Measurements from ENCODE around the gene MINPP1. TPM values are rescaled to one million over a fixed set of nuclear protein-coding genes. Genes with fewer than 3 reads are reported as not detected.
"Not testable (repeated sequence)": the region's sequence is repeated elsewhere in the genome, so short reads cannot be mapped to it uniquely, and the experiment has no call there.

Gene MINPP1
- total RNA-seq, 1 donor from 2014 or later, result 18.9 TPM

GRCh38 chr10:87590705-87591588, 86.3 kb downstream of the MINPP1 start:
- DNase-seq (ENCODE audit: low spot score), result no peak
- Mint-ChIP-seq H3K9me3 (ENCODE audit: low read depth) (no peaks in the 10 kb centered on the region), H3K36me3 (ENCODE audit: low read depth) (no peaks in the 10 kb centered on the region), H3K4me3 (ENCODE audit: unreplicated experiment) (no peak overlapping the region), H3K4me1 (ENCODE audit: low read depth) (peaks cover 24% of the 10 kb centered on the region), H3K27me3 (ENCODE audit: low read depth) (no peaks in the 10 kb centered on the region), H3K27ac (ENCODE audit: unreplicated experiment) (no peak overlapping the region)
- no peak for TF ChIP-seq CTCF (IDR thresholded peaks at IDR 0.05)

- Mint-ChIP-seq H3K27ac (ENCODE audit: unreplicated experiment) (no peak overlapping the region), H3K4me3 (ENCODE audit: unreplicated experiment) (no peak overlapping the region), H3K4me1 (ENCODE audit: low read depth) (peaks cover 22% of the 10 kb centered on the region), H3K9me3 (ENCODE audit: low read depth) (no peaks in the 10 kb centered on the region), H3K36me3 (ENCODE audit: low read depth) (no peaks in the 10 kb centered on the region), H3K27me3 (ENCODE audit: low read depth) (no peaks in the 10 kb centered on the region)
- TF ChIP-seq CTCF (IDR thresholded peaks at IDR 0.05), result no peak
- no peak for DNase-seq (ENCODE audit: low spot score)
Measured at GRCh38 chr10:87591589-87591886, 86.8 kb downstream of the MINPP1 start.

- not testable (repeated sequence) for DNase-seq (ENCODE audit: low spot score); H3K9me3 Mint-ChIP-seq (ENCODE audit: low read depth); H3K27me3 Mint-ChIP-seq (ENCODE audit: low read depth); H3K36me3 Mint-ChIP-seq (ENCODE audit: low read depth); H3K4me3 Mint-ChIP-seq (ENCODE audit: unreplicated experiment); H3K27ac Mint-ChIP-seq (ENCODE audit: unreplicated experiment)
- H3K4me1 Mint-ChIP-seq (ENCODE audit: low read depth), result peaks cover 22% of the 10 kb centered on the region
Measured at GRCh38 chr10:87592920-87593319, 88.2 kb downstream of the MINPP1 start.

GRCh38 chr10:87593702-87594101, 89.0 kb downstream of the MINPP1 start:
- no peak for TF ChIP-seq CTCF (IDR thresholded peaks at IDR 0.05)
- no peak for DNase-seq (ENCODE audit: low spot score)
- Mint-ChIP-seq H3K36me3 (ENCODE audit: low read depth) (no peaks in the 10 kb centered on the region), H3K4me1 (ENCODE audit: low read depth) (peaks cover 22% of the 10 kb centered on the region), H3K9me3 (ENCODE audit: low read depth) (no peaks in the 10 kb centered on the region), H3K27ac (ENCODE audit: unreplicated experiment) (no peak overlapping the region), H3K4me3 (ENCODE audit: unreplicated experiment) (no peak overlapping the region), H3K27me3 (ENCODE audit: low read depth) (peaks cover 2% of the 10 kb centered on the region)

- no peaks in the 10 kb centered on the region for H3K36me3 Mint-ChIP-seq (ENCODE audit: low read depth)
- H3K9me3 Mint-ChIP-seq (ENCODE audit: low read depth), result no peaks in the 10 kb centered on the region
- H3K4me3 Mint-ChIP-seq (ENCODE audit: unreplicated experiment), result no peak overlapping the region
- DNase-seq (ENCODE audit: low spot score), result no peak
- peaks cover 2% of the 10 kb centered on the region for H3K27me3 Mint-ChIP-seq (ENCODE audit: low read depth)
- no peak overlapping the region for H3K27ac Mint-ChIP-seq (ENCODE audit: unreplicated experiment)
- H3K4me1 Mint-ChIP-seq (ENCODE audit: low read depth), result peaks cover 18% of the 10 kb centered on the region
- no peak for TF ChIP-seq CTCF (IDR thresholded peaks at IDR 0.05)
Measured at GRCh38 chr10:87594181-87594580, 89.5 kb downstream of the MINPP1 start.

- Mint-ChIP-seq H3K27me3 (ENCODE audit: low read depth) (peaks cover 2% of the 10 kb centered on the region), H3K9me3 (ENCODE audit: low read depth) (no peaks in the 10 kb centered on the region), H3K27ac (ENCODE audit: unreplicated experiment) (peak overlapping the region; percentile 27), H3K36me3 (ENCODE audit: low read depth) (no peaks in the 10 kb centered on the region), H3K4me3 (ENCODE audit: unreplicated experiment) (no peak overlapping the region), H3K4me1 (ENCODE audit: low read depth) (peaks cover 12% of the 10 kb centered on the region)
- no peak for DNase-seq (ENCODE audit: low spot score)
- no peak for TF ChIP-seq CTCF (IDR thresholded peaks at IDR 0.05)
Measured at GRCh38 chr10:87594864-87595263, 90.2 kb downstream of the MINPP1 start.

Data from chondrocyte (in vitro differentiated cells).